Activated naive CD8-positive, alpha-beta T cell (primary cell): ENCODE data around the gene C11orf68.

Experiments used
- H3K27ac Mint-ChIP-seq: one replicate; pipeline ENCODE4 v1.8.0; 2021; ENCODE audit warnings: mixed read lengths
- H3K27me3 Mint-ChIP-seq: one replicate; pipeline ENCODE4 v1.8.0; 2021; ENCODE audit warnings: mixed read lengths
- H3K36me3 Mint-ChIP-seq: one replicate; pipeline ENCODE4 v1.8.0; 2021; ENCODE audit warnings: mixed read lengths
- H3K4me1 Mint-ChIP-seq: one replicate; pipeline ENCODE4 v1.8.0; 2021; ENCODE audit warnings: low read depth, mixed read lengths
- H3K4me3 Mint-ChIP-seq: one replicate; pipeline ENCODE4 v1.8.0; 2021; ENCODE audit warnings: mild to moderate bottlenecking, mixed read lengths
- H3K9me3 Mint-ChIP-seq: one replicate; pipeline ENCODE4 v1.8.0; 2021; ENCODE audit warnings: low read depth, mixed read lengths

C11orf68 gene

GRCh38 chr11:65868076-65868667 is 50.7 kb downstream of the C11orf68 start:
- H3K4me1 Mint-ChIP-seq: peaks cover 22% of the 10 kb centered on the region
- H3K36me3 Mint-ChIP-seq: no peaks in the 10 kb centered on the region
- H3K27ac Mint-ChIP-seq: no peak overlapping the region
- H3K4me3 Mint-ChIP-seq: no peak overlapping the region
- no peaks in the 10 kb centered on the region for H3K27me3 Mint-ChIP-seq
- no peaks in the 10 kb centered on the region for H3K9me3 Mint-ChIP-seq

DNA sequence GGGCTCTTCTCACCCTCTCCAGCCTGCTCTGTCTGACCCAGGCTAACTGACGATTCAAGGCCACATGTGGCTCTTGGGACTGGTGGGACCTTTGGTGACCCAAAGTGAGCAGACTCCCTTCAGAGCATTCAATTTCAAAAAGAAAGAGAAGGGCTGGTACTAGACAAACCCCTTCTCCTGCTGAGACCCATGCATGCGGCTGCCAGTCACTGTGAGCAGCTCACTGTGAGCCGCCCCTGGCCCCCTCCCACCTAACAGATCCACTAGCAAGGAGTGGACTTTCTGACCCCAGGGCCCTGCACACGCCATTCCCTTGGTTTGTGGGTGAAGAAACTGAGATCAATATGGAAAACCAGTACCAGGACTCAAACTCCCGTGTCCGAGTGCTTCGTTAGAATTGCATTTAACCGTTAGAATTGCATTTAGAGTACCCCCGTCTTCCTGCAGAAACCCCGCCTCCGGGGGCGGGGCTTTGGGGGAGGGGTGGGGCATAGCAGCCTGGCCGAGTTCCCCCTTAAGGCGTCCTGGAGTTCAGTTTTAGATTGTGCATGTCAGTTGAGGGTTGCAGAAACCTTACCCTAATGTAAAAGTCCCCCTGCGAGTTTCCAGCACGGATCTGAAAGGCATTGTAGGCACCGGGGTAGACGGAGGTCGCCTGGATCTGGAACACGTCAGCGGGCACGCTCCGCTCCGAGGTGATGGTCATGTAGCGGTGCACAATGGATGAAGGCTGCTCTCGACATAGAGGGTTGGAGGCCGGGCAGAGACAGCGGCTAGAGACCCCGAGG is 51.4 kb downstream of the C11orf68 start:
- Mint-ChIP-seq H3K36me3 (no peaks in the 10 kb centered on the region), H3K9me3 (no peaks in the 10 kb centered on the region), H3K4me1 (peaks cover 23% of the 10 kb centered on the region), H3K4me3 (no peak overlapping the region), H3K27me3 (no peaks in the 10 kb centered on the region), H3K27ac (no peak overlapping the region)
